ENCODE measurements around the gene ATXN1.

Gene ATXN1

DNA sequence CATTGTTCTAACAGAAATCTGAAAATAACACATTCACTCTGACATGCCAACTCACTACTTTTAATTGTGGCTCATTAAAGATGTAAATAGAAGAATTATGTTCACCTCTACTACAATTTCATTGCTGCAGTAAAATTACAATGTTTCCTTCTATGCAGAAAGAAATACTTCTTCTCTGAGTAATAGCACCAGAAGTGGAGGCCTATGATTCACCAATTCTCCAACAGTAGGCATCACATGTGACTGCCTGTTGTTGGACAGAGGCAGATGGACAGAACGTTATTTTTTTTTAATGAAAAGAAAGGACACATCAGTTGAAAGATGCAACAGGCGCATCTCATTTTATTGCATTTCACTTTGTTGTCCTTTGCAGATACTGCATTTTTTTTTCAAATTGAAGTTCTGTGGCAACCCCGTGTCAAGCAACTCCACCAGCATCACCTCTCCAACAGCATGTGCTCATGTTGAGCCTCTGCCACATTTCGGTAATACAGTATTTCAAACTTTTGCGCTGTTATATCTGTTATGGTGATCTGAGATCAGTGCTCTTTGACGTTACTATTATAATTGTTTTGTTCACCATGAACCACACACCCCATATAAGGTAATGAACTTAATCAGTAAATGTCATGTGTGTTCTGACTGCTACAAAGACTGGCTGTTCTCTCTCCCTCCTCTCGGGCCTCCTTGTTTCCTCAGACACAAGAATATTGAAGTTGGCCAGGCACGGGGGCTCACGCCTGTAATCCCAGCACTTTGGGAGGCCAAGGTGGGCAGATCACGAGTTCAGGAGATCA is 121.4 kb downstream of the ATXN1 start:
- in situ Hi-C loops (cut with HindIII; ENCODE audit: low pct_ligation_motif_present, low sequenced_read_pairs): no loop called here
- peak; percentile 78 for DNase-seq
- TF ChIP-seq, protein P1, sequence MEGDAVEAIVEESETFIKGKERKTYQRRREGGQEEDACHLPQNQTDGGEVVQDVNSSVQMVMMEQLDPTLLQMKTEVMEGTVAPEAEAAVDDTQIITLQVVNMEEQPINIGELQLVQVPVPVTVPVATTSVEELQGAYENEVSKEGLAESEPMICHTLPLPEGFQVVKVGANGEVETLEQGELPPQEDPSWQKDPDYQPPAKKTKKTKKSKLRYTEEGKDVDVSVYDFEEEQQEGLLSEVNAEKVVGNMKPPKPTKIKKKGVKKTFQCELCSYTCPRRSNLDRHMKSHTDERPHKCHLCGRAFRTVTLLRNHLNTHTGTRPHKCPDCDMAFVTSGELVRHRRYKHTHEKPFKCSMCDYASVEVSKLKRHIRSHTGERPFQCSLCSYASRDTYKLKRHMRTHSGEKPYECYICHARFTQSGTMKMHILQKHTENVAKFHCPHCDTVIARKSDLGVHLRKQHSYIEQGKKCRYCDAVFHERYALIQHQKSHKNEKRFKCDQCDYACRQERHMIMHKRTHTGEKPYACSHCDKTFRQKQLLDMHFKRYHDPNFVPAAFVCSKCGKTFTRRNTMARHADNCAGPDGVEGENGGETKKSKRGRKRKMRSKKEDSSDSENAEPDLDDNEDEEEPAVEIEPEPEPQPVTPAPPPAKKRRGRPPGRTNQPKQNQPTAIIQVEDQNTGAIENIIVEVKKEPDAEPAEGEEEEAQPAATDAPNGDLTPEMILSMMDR (IDR thresholded peaks at IDR 0.05; ENCODE audit: low read depth, low read length, missing control alignments): no peak
- Histone ChIP-seq H3K36me3 (replicated peaks) (peaks cover 4% of the 10 kb centered on the region), H3K27me3 (replicated peaks) (no peaks in the 10 kb centered on the region), H3K27ac (no peak overlapping the region), H3K4me3 (ENCODE audit: low read depth, low read length) (no peak overlapping the region)

DNA sequence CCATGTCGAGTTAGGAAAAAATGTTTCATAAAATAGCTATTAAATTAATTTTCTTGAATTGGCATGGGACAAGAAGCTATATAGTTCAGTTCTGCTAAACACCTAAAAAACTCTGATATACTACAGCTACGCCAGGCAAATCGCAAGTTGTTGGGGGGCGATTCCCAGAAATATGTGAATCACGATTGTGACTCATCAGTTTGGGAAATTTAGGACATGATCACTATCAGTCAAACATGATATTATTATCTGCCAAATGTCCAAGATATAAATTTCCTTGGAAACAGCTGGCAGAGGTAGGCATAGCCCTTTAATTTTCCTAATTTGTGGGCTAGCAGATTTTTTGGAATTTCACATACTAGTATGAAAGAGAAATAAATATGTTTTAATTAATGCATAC is 123.6 kb downstream of the ATXN1 start:
- TF ChIP-seq, protein P1 (IDR thresholded peaks at IDR 0.05; ENCODE audit: low read depth, low read length, missing control alignments): no peak
- H3K4me3 ChIP-seq (ENCODE audit: low read depth, low read length): no peak overlapping the region
- H3K27me3 ChIP-seq (replicated peaks): no peaks in the 10 kb centered on the region
- no peak overlapping the region for H3K27ac ChIP-seq
- DNase-seq: peak; percentile 28
- in situ Hi-C loops (cut with HindIII; ENCODE audit: low pct_ligation_motif_present, low sequenced_read_pairs): no loop called here
- H3K36me3 ChIP-seq (replicated peaks): no peaks in the 10 kb centered on the region

DNA sequence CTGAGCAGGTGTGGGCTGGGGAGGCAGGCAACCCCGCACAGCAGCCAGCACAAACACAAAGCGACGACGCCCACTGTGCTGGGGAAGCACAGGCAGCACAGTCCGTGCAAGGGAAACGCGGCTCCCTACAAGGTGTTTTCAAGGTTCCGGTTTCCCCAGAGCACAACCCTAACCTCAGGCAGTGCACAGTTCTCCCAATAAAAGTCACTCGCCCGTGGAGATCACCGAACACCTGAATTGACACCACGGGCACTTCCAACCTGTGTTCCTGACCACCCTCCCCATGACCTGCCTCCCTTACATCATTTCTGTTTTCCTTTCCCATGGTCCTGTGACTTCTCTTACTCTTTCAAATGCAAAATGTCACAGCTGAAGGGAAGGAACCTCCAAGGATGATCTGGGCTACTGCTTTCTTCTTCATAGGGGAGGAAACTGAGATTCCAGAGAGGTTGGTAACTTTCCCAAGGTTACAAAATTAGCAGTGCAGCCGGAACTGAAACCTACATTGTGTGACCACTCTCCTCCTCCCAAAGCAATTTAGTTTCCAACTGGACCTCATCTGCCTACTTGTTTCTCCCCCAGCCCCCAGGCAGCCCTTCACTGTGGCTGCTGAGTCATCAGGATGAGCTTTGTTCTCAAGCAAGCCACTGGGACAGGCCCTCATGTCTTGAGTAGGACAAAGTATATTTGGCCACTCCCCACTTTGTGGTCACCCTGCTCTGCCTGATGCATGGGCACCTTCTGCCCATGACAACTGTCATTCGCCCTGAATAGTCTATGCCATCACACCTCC is 125.3 kb downstream of the ATXN1 start:
- peak; percentile 77 for DNase-seq
- in situ Hi-C loops (cut with HindIII; ENCODE audit: low pct_ligation_motif_present, low sequenced_read_pairs): no loop called here
- Histone ChIP-seq H3K36me3 (replicated peaks) (no peaks in the 10 kb centered on the region), H3K4me3 (ENCODE audit: low read depth, low read length) (no peak overlapping the region), H3K27me3 (replicated peaks) (no peaks in the 10 kb centered on the region), H3K27ac (peak overlapping the region; percentile 25)
- TF ChIP-seq, protein P1 (IDR thresholded peaks at IDR 0.05; ENCODE audit: low read depth, low read length, missing control alignments): no peak

DNA sequence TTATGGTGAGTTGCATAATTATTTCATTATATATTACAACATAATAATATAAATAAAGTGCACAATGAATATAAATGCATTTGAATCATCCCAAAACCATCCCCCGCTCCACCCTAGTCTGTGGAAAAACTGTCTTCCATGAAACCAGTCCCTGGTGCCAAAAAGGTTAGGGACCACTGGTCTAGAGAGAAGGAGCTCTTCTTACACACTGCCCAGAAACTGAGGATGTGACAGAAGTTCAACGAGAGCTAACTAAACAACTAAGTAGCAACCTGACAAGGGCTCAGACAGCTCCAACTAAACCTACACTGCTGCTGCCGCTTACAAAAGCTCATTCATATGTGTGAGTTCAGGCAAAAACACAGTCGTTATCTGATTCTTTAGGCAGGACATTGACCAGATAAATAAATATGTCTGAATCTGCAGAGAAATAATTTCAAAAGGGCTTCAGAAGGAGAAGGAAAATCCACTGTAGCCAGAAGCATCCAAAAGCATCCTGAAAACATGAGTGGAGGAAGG is 125.9 kb downstream of the ATXN1 start:
- H3K36me3 ChIP-seq (replicated peaks): no peaks in the 10 kb centered on the region
- no peak for DNase-seq
- no peak overlapping the region for H3K27ac ChIP-seq
- H3K27me3 ChIP-seq (replicated peaks): no peaks in the 10 kb centered on the region
- TF ChIP-seq, protein P1 (IDR thresholded peaks at IDR 0.05; ENCODE audit: low read depth, low read length, missing control alignments): no peak
- in situ Hi-C loops (cut with HindIII; ENCODE audit: low pct_ligation_motif_present, low sequenced_read_pairs): no loop called here
- no peak overlapping the region for H3K4me3 ChIP-seq (ENCODE audit: low read depth, low read length)

DNA sequence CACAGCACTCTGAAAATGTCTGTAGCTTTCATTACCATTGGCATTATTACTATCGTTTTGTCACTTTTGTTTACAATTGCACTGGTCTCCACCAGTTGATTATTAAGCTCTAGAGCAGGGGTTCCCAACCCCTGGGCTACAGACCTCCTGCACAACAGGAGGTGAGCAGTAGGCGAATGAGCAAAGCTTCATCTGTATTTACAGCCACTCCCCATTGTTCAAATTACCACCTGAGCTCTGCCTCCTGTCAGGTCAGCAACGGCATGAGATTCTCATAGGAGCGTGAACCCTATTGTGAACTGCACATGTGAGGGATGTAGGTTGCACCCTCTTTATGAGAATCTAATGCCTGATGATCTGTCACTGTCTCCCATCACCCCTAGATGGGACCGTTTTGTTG is 126.4 kb downstream of the ATXN1 start:
- TF ChIP-seq, protein P1 (IDR thresholded peaks at IDR 0.05; ENCODE audit: low read depth, low read length, missing control alignments): no peak
- Histone ChIP-seq H3K27me3 (replicated peaks) (no peaks in the 10 kb centered on the region), H3K27ac (no peak overlapping the region), H3K4me3 (ENCODE audit: low read depth, low read length) (no peak overlapping the region), H3K36me3 (replicated peaks) (no peaks in the 10 kb centered on the region)
- no peak for DNase-seq
- in situ Hi-C loops (cut with HindIII; ENCODE audit: low pct_ligation_motif_present, low sequenced_read_pairs): no loop called here

All from brain microvascular endothelial cell (primary cell).